ENCODE data around the gene KRT12.

Gene KRT12

DNA sequence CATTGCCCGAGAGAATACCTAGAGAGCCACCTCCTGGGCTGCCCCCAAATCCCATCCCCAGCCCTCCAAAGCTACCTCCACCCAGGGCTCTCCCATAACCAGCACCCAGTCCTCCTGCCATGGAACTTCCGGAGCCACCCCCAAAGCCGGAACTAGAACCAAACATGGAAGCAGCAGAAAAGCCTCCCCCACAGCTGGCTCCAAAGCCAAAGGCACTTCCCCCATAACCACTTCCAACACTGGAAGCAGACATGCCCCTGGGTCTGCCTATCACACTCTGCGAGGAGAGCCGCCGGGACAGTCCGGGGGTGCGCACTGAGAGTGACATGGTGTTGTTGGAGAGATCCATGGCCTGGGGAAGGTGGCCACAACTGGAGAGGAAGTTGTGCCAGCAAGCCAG is at the start of gene KRT12:
KRT12 (minus strand) TSS at position 386 of the 400 bp plus-strand sequence; CDS start at position 349, 37 bp downstream.
- TF ChIP-seq, protein P1, sequence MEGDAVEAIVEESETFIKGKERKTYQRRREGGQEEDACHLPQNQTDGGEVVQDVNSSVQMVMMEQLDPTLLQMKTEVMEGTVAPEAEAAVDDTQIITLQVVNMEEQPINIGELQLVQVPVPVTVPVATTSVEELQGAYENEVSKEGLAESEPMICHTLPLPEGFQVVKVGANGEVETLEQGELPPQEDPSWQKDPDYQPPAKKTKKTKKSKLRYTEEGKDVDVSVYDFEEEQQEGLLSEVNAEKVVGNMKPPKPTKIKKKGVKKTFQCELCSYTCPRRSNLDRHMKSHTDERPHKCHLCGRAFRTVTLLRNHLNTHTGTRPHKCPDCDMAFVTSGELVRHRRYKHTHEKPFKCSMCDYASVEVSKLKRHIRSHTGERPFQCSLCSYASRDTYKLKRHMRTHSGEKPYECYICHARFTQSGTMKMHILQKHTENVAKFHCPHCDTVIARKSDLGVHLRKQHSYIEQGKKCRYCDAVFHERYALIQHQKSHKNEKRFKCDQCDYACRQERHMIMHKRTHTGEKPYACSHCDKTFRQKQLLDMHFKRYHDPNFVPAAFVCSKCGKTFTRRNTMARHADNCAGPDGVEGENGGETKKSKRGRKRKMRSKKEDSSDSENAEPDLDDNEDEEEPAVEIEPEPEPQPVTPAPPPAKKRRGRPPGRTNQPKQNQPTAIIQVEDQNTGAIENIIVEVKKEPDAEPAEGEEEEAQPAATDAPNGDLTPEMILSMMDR (IDR thresholded peaks at IDR 0.05): no peak

GRCh38 chr17:40916366-40916765 is 49.3 kb upstream of the KRT12 start:
- TF ChIP-seq, protein P1 (IDR thresholded peaks at IDR 0.05): no peak

DNA sequence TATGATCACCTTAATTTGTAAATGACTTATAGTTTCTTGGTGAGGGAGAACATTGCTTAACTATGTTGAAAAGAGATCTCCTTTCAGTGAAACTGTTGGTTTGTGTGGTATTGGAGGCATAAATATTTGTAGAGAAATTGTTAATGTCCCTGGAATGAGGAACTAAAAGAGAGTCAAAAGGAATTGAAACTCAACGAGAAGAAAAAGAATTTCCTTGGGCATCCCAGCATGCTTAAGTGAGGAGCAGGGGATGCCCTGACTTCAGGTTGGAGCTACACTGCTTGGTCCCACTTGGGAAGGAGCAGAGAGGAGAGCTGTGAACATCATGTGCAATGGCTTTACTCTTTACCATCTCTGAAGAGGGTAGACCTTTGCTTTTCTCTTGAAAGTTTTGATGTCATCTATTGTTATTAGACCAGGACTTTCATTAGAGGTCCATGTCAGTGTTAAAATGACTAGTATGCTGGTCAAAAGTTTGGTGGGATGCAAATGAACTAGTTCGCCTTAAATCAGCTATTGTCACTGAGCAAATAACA is 48.8 kb upstream of the KRT12 start:
- TF ChIP-seq, protein P1 (IDR thresholded peaks at IDR 0.05): no peak

DNA sequence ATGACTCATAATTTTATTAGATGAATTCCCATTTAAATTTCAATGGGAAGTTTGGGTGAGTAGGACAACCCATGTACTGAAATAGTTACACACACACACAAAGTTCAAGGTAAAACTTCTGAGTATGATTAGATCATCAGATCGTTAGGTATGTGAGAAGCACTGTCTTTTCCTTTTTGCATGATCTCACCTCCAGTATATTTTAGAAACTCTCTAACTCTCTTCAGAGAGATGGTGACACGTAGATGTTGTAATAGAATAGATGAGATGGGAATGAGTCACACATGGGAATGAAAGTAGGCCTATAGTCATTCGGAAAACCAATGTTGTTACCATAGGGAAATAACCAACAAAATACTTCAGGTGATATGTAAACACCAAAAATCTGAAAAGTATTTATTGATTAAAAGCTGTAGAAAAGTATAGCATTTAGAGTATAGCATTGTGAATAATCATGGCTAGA is 48.2 kb upstream of the KRT12 start:
- TF ChIP-seq, protein P1 (IDR thresholded peaks at IDR 0.05): no peak

- TF ChIP-seq, protein P1 (IDR thresholded peaks at IDR 0.05): no peak
These were observed 47.2 kb upstream of the KRT12 start for GRCh38 chr17:40914075-40914855.

- TF ChIP-seq, protein P1 (IDR thresholded peaks at IDR 0.05): no peak
These were observed 45.6 kb upstream of the KRT12 start for GRCh38 chr17:40912486-40913210.

- TF ChIP-seq, protein P1 (IDR thresholded peaks at IDR 0.05): no peak
These were observed 43.4 kb upstream of the KRT12 start for GRCh38 chr17:40910441-40910841.

All from LNCAP (cell line).